HCT116 (cell line): ENCODE measurements around the gene SLC52A3. TPM values are rescaled to one million over a fixed set of nuclear protein-coding genes. Genes with fewer than 3 reads are reported as not detected.

Experiments used
- ATAC-seq: fragments of 200-7000 bp; cut with Tn5 transposase; 2 replicates; pipeline ENCODE4 v1.9.1; 2020; ENCODE audit warnings: mild to moderate bottlenecking, moderate library complexity
- BruUV-seq: library from RNA; stranded (reverse); fragments of 400-500 nt; replicated peaks from 2 replicates; lab custom pipeline; 2021; lab: Mats Ljungman, UMichigan
- CTCF ChIA-PET: fragments of 300-600 bp; sonication (Branson Sonifier 250); formaldehyde crosslinking; loops from one replicate; lab custom pipeline; 2021; ENCODE audit warnings: antibody characterized with exemption; lab: Charles Lee
- POLR2A ChIA-PET: fragments of 300-600, 350-600 bp; sonication (Branson Sonifier 250); formaldehyde crosslinking; loops from one replicate; lab custom pipeline; 2021; ENCODE audit warnings: antibody characterized with exemption; lab: Charles Lee
- RAD21 ChIA-PET, 2 experiments: fragments of 300-600 bp; sonication (Branson Sonifier 250); formaldehyde crosslinking; loops; one replicate each; lab custom pipeline; 2023; ENCODE audit warnings: low total read pairs in 2 of 2; ENCODE audit not compliant: uncharacterized antibody in 2 of 2, unreplicated experiment in 2 of 2, low non-redundant PET in 1 of 2; lab: Charles Lee
- DNase-seq: peaks from one replicate; pipeline ENCODE4 v3.0.0-alpha.2; 2010; ENCODE audit warnings: low read depth, low spot score
- H2AFZ ChIP-seq: fragments of 200-600 bp; shearing (Covaris generic), sonication (generic); 2 replicates; pipeline ENCODE4 v1.6.1; 2017; ENCODE audit warnings: low read depth, mixed run types, mixed read lengths, antibody characterized with exemption, low read length; ENCODE audit not compliant: poor library complexity, severe bottlenecking
- H3K27ac ChIP-seq: 2 replicates; pipeline ENCODE4 v1.5.1; 2012; ENCODE audit warnings: low read depth, low read length
- H3K27me3 ChIP-seq: fragments of 200-600 bp; sonication (generic); 2 replicates; pipeline ENCODE4 v1.6.1; 2016; ENCODE audit warnings: mixed run types, low read length, mixed read lengths; ENCODE audit not compliant: insufficient read depth
- H3K36me3 ChIP-seq, 2 experiments: fragments of 200-500 bp in 1 of 2; fragments of 200-600 bp in 1 of 2; sonication (Bioruptor generic) in 1 of 2; sonication (generic) in 1 of 2; 2 replicates each; pipeline versions ENCODE4 v1.5.1 to v1.6.1; 2014 to 2016; ENCODE audit warnings: low read length in 2 of 2, inconsistent platforms in 1 of 2, mixed read lengths in 1 of 2, mixed run types in 1 of 2; ENCODE audit not compliant: insufficient read depth in 2 of 2, control insufficient read depth in 1 of 2
- H3K4me1 ChIP-seq, 2 experiments: fragments of 200-600 bp in 1 of 2; sonication (generic) in 1 of 2; 2 replicates each; pipeline versions ENCODE4 v1.5.1 to v1.6.1; 2012 to 2017; ENCODE audit warnings: low read length in 2 of 2, inconsistent platforms in 1 of 2, mild to moderate bottlenecking in 1 of 2, mixed read lengths in 1 of 2, mixed run types in 1 of 2, moderate library complexity in 1 of 2; ENCODE audit not compliant: insufficient read depth in 2 of 2, control insufficient read depth in 1 of 2
- H3K4me2 ChIP-seq: fragments of 200-600 bp; sonication (generic); 2 replicates; pipeline ENCODE4 v1.6.1; 2017; ENCODE audit warnings: mixed run types, low read length, mixed read lengths
- H3K4me3 ChIP-seq, 2 experiments: fragments of 200-600 bp in 1 of 2; sonication (generic) in 1 of 2; replicated peaks in 1 of 2; 2 replicates each; pipeline ENCODE4 v1.5.1; 2011 to 2016; ENCODE audit warnings: low read length in 2 of 2, control low read depth in 1 of 2, low read depth in 1 of 2, mild to moderate bottlenecking in 1 of 2, mixed read lengths in 1 of 2, mixed run types in 1 of 2
- H3K79me2 ChIP-seq: fragments of 200-600 bp; sonication (generic); 2 replicates; pipeline ENCODE4 v1.6.1; 2017; ENCODE audit warnings: mild to moderate bottlenecking, mixed run types, low read length, moderate library complexity, mixed read lengths; ENCODE audit not compliant: insufficient read depth
- H3K9ac ChIP-seq: fragments of 200-600 bp; sonication (generic); 2 replicates; pipeline ENCODE4 v1.6.1; 2016; ENCODE audit warnings: low read length, mixed read lengths
- H3K9me2 ChIP-seq: fragments of 200-600 bp; sonication (generic), shearing (Covaris generic); 2 replicates; pipeline ENCODE4 v1.6.1; 2017; ENCODE audit warnings: mixed run types, mild to moderate bottlenecking, moderate library complexity; ENCODE audit not compliant: insufficient read depth
- H3K9me3 ChIP-seq, 2 experiments: fragments of 200-500 bp in 1 of 2; fragments of 200-600 bp in 1 of 2; sonication (Bioruptor generic) in 1 of 2; sonication (generic) in 1 of 2; 2 replicates each; pipeline ENCODE4 v1.6.1; 2014 to 2017; ENCODE audit warnings: low read length in 2 of 2, mixed read lengths in 2 of 2, inconsistent platforms in 1 of 2, low read depth in 1 of 2, mild to moderate bottlenecking in 1 of 2, mixed run types in 1 of 2, moderate library complexity in 1 of 2; ENCODE audit not compliant: control insufficient read depth in 1 of 2, insufficient read depth in 1 of 2
- H4K20me1 ChIP-seq: fragments of 200-600 bp; sonication (generic), shearing (Covaris generic); 2 replicates; pipeline ENCODE4 v1.6.1; 2017; ENCODE audit warnings: mixed run types, mild to moderate bottlenecking, moderate library complexity; ENCODE audit not compliant: insufficient read depth
- ELF1 ChIP-seq: IDR thresholded peaks from 2 replicates; pipeline ENCODE4 v1.6.1; 2012; ENCODE audit warnings: low read depth, borderline replicate concordance
- EZH2phosphoT487 ChIP-seq: fragments of 200-600 bp; IDR thresholded peaks from 2 replicates; pipeline ENCODE4 v1.6.1; 2018; ENCODE audit warnings: antibody characterized with exemption, borderline replicate concordance
- FOSL1 ChIP-seq: IDR thresholded peaks from 2 replicates; pipeline ENCODE4 v1.6.1; 2012; ENCODE audit warnings: low read depth
- SIN3A ChIP-seq: IDR thresholded peaks from 2 replicates; pipeline ENCODE4 v1.6.1; 2012; ENCODE audit warnings: low read depth
- SRF ChIP-seq: IDR thresholded peaks from 2 replicates; pipeline ENCODE4 v1.6.1; 2012; ENCODE audit warnings: low read depth
- ZFX ChIP-seq: fragments of 450-650 bp; IDR thresholded peaks from 2 replicates; pipeline ENCODE4 v1.6.1; 2017
- ZNF274 ChIP-seq: fragments of 200-500 bp; sonication (Bioruptor generic); IDR thresholded peaks from 2 replicates; pipeline ENCODE4 v1.6.1; 2014; ENCODE audit warnings: mild to moderate bottlenecking, low read depth, low read length, inconsistent platforms
- intact Hi-C: fragments of 100-400 bp; cut with micrococcal nuclease; formaldehyde crosslinking; loops from 2 replicates; pipeline ENCODE4 v1.10.0; 2022
- total RNA-seq: library from RNA; stranded (reverse); gene quantifications from one replicate; pipeline ENCODE4 v1.2.1, GENCODE V29; 2021; ENCODE audit not compliant: unreplicated experiment
- TF ChIP-seq, protein P1 (sequence below): IDR thresholded peaks from 2 replicates; pipeline ENCODE4 v1.6.1; 2012
- TF ChIP-seq, protein P2 (sequence below): IDR thresholded peaks from 2 replicates; pipeline ENCODE4 v1.6.1; 2012; ENCODE audit warnings: low read depth

Gene SLC52A3
- total RNA-seq, 1 experiment from 2014 or later: 10.2 TPM

DNA sequence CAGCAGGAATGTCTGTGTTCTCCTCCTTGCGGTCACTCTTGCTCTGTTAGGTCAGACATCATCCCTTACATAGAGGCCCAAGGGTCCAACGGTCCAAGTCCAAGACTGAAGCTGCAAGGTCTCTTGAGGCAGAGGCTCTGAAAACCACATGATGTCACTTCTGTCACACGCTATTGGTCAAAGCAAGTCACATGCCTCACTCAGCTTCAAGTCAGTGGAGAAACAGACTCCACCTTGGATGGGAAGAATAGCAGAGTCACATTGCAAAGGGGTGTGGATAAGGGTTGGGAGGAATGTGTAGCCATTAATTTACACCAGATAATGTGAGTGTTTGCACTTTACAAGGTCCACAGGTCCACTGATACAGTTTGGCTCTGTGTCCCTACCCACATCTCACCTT is 17.5 kb downstream of the SLC52A3 start:
- Histone ChIP-seq H3K79me2 (no peaks in the 10 kb centered on the region), H3K36me3 (no peaks in the 10 kb centered on the region), H4K20me1 (no peaks in the 10 kb centered on the region), H2AFZ (no peak overlapping the region), H3K9me3 (peaks cover 3 to 8% of the 10 kb centered on the region in 2 experiments; a peak in 3 of 4 replicates), H3K9me2 (no peaks in the 10 kb centered on the region), H3K4me2 (no peak overlapping the region), H3K9ac (no peak overlapping the region), H3K4me1 (no peaks in the 10 kb centered on the region), H3K27ac (no peak overlapping the region), H3K27me3 (no peaks in the 10 kb centered on the region), H3K4me3 (no peak overlapping the region)
- ChIA-PET RAD21 (no interaction called here), POLR2A (no interaction called here), CTCF (no interaction called here)
- intact Hi-C loops: no loop called here
- BruUV-seq: no TSS peak
- TF ChIP-seq EZH2phosphoT487 (no peak), ELF1 (no peak), FOSL1 (no peak), SIN3A (no peak), ZNF274 (no peak), ZFX (no peak), SRF (no peak)
- TF ChIP-seq, protein P1, sequence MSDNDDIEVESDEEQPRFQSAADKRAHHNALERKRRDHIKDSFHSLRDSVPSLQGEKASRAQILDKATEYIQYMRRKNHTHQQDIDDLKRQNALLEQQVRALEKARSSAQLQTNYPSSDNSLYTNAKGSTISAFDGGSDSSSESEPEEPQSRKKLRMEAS: no peak
- TF ChIP-seq, protein P2, sequence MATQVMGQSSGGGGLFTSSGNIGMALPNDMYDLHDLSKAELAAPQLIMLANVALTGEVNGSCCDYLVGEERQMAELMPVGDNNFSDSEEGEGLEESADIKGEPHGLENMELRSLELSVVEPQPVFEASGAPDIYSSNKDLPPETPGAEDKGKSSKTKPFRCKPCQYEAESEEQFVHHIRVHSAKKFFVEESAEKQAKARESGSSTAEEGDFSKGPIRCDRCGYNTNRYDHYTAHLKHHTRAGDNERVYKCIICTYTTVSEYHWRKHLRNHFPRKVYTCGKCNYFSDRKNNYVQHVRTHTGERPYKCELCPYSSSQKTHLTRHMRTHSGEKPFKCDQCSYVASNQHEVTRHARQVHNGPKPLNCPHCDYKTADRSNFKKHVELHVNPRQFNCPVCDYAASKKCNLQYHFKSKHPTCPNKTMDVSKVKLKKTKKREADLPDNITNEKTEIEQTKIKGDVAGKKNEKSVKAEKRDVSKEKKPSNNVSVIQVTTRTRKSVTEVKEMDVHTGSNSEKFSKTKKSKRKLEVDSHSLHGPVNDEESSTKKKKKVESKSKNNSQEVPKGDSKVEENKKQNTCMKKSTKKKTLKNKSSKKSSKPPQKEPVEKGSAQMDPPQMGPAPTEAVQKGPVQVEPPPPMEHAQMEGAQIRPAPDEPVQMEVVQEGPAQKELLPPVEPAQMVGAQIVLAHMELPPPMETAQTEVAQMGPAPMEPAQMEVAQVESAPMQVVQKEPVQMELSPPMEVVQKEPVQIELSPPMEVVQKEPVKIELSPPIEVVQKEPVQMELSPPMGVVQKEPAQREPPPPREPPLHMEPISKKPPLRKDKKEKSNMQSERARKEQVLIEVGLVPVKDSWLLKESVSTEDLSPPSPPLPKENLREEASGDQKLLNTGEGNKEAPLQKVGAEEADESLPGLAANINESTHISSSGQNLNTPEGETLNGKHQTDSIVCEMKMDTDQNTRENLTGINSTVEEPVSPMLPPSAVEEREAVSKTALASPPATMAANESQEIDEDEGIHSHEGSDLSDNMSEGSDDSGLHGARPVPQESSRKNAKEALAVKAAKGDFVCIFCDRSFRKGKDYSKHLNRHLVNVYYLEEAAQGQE: no peak
- DNase-seq: no peak
- no peak for ATAC-seq
